Breast epithelium (tissue), 3 donors: ENCODE results near the gene FMR1.

Experiments
- POLR2A ChIP-seq: fragments of 450-650 bp; IDR thresholded peaks from one replicate; pipeline ENCODE4 v1.6.1; 2016; ENCODE audit warnings: antibody characterized with exemption, mild to moderate bottlenecking, moderate library complexity
- TF ChIP-seq, protein P1 (sequence below), 3 donors: fragments of 450-650 bp; IDR thresholded peaks; one replicate each; pipeline ENCODE4 v1.5.1; 2016 to 2017; ENCODE audit warnings: antibody characterized with exemption in 3 of 3, mild to moderate bottlenecking in 3 of 3, moderate library complexity in 3 of 3

DNA sequence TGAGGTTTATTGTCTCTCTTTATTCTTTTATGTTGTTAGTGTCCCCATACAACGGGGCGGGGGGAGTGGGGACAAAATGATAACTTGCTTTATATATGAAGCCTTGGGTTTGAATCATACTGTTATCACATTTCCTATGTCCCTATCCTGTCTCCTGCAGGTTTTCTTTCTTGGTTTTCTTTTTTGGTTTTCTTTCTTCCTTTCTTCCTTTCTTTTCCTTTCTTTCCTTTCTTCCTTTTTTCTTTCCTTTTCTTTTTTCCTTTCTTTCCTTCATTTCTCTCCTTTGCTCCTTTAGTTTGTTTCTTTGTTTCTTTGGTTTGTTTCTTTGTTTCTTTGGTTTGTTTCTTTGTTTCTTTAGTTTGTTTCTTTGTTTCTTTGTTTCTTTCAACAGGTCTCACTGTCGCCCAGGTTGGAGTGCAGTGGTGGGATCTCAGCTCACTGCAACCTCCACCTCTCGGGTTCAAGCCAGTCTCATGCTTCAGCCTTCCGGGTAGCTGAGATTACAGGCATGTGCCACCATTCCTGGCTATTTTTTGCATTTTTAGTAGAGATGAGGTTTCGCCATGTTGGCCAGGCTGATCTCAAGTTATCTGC is 4.8 kb downstream of the FMR1 start:
- no peak for TF ChIP-seq POLR2A
- TF ChIP-seq, protein P1, sequence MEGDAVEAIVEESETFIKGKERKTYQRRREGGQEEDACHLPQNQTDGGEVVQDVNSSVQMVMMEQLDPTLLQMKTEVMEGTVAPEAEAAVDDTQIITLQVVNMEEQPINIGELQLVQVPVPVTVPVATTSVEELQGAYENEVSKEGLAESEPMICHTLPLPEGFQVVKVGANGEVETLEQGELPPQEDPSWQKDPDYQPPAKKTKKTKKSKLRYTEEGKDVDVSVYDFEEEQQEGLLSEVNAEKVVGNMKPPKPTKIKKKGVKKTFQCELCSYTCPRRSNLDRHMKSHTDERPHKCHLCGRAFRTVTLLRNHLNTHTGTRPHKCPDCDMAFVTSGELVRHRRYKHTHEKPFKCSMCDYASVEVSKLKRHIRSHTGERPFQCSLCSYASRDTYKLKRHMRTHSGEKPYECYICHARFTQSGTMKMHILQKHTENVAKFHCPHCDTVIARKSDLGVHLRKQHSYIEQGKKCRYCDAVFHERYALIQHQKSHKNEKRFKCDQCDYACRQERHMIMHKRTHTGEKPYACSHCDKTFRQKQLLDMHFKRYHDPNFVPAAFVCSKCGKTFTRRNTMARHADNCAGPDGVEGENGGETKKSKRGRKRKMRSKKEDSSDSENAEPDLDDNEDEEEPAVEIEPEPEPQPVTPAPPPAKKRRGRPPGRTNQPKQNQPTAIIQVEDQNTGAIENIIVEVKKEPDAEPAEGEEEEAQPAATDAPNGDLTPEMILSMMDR (IDR thresholded peaks at IDR 0.05), result no peak
